Left ventricle myocardium superior (tissue), 1 donor: ENCODE results near the gene RCL1. TPM values are rescaled to one million over a fixed set of nuclear protein-coding genes. Genes with fewer than 3 reads are reported as not detected.

Experiments used
- ATAC-seq: fragments of 200-7000 bp; cut with Tn5 transposase; one replicate; pipeline ENCODE4 v1.9.1; 2020; ENCODE audit warnings: mild to moderate bottlenecking, moderate library complexity
- DNase-seq: peaks from one replicate; pipeline ENCODE4 v3.0.0-alpha.2; 2020
- intact Hi-C: fragments of 100-400 bp; cut with micrococcal nuclease; formaldehyde crosslinking; loops from one replicate; pipeline ENCODE4 v1.11.0; 2022
- total RNA-seq: library from RNA; stranded (reverse); fragmentation: NEBNext Ultra II Directional; extraction: Animal tissue kit (Norgen Biotek cat#: 25700); gene quantifications from one replicate; pipeline ENCODE4 v1.2.1, GENCODE V29; 2021
- donor health status: DM: no; HTN: yes; CAD: no; lungs with severe emphysema.

RCL1 gene
- total RNA-seq, 1 donor from 2014 or later, result 4.7 TPM

GRCh38 chr9:4833781-4834560 lies 41.2 kb downstream of the RCL1 start:
- DNase-seq (no peak), ATAC-seq (no peak)
- intact Hi-C loops, result no loop called here

- intact Hi-C loops, result no loop called here
- ATAC-seq, result no peak
- no peak for DNase-seq
Observed at GRCh38 chr9:4836676-4837075, 43.9 kb downstream of the RCL1 start.

DNA sequence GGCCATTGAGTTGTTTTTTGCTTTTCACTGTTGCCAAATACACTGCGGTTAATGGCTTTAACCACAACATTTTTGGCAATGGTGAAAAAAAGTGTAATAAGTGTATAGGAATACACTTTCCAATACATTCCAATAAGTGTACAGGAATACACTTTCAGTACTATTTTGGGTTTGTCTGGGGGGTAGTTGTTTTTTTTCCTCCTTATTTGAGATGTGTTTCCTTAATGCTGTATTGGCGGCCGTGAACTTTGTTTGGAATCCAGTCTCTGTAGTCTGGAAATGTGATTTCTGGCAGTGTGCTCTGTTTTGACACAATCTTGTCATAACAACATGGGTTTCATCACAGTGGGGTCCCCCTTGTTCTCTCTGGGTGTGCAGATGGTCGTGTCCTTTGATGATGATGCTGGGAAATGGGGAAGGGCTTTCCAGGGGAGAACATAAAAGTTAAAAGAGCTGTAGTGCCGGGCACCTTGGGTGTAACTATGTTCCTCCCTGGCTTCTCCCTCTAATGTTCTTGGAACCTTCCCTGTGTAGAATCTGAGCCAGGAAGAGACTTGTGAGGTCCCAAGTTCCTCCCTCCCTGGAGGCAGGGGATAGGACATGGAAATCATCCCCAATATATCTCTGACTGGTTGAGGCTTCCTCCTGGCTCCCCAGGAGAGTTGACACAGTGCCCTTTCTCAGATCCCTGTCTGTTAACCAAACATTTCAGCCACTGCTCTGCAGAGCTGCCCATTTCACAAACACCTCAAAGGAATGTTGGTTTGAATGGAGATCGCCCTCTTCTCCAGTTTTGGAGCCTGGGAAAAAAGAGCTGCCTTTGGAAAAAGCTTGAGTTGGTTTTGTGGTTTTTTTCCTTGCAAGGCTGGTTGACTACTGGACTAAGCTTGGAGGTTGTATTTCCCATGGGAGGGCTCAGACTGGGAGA lies 44.8 kb downstream of the RCL1 start:
- intact Hi-C loops, result no loop called here
- DNase-seq (no peak), ATAC-seq (peak; percentile 37)

- peak; percentile 15 for ATAC-seq
Observed at GRCh38 chr9:4838189-4838546, 45.4 kb downstream of the RCL1 start.

GRCh38 chr9:4839470-4839912 lies 46.7 kb downstream of the RCL1 start:
- no peak for ATAC-seq
- DNase-seq, result no peak
- intact Hi-C loops, result no loop called here

More at GRCh38 chr9:4838189-4838546, 45.4 kb downstream of the RCL1 start:
- no peak for DNase-seq
- intact Hi-C loops, result no loop called here

DNA sequence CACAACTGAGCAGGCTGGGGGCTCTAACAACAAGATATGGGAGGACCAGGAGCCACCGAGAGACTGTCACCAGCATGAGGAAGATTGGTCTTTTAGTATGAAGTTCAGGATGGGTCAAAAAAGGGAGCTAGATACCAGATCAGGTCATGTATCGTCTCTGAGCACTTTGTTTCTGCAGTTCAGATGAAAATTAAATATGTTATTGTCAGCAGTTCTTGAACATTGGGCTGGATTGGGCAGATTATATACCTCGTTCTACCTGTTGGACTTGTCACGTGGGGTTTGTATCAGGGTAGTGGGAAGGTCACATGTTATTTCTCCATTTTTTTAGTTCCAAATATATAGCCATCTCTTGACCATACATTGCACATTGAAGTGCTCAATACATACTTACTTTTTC lies 47.3 kb downstream of the RCL1 start:
- intact Hi-C loops, result no loop called here
- no peak for DNase-seq
- ATAC-seq, result no peak

DNA sequence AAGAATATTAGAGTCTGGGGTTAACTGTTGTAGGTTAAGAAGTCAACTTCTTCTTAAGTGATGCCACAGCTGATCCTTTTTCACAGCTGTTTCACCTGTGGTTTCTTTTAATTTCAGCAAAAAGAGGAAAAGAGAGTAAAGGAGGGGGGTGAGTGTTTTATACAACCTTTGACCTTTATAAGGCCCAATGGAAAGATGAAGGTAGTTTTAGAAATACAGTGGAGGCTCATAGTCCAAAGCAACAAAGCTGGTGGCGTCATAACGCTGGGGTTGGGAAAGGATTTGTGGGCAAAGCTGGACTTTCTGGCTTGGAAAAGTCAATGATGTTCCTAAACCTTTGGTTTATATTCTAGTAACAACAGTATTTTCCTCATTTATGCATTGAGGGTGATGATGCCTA lies 49.5 kb downstream of the RCL1 start:
- ATAC-seq, result no peak
- intact Hi-C loops, result no loop called here
- no peak for DNase-seq

DNA sequence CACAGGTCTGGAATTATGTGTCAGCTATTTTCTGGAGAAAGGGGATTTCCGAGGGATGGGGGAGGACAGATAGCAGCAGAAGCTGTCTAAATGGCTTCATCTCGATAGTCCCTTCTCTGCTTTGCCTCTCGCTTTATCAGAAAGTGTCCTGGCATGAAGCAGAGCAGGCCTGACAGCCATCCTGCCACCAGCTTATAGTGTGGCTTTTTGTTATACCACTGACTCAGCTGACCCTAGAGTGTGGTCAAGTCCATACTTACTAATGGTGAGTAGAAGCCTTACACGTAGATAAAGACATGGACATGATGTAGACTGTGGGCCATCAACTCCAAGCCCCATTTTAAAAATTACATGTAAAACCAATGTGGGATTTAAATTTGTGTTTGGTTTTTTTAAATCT lies 50.0 kb downstream of the RCL1 start:
- intact Hi-C loops, result no loop called here
- no peak for ATAC-seq

GRCh38 chr9:4844056-4844838 lies 51.5 kb downstream of the RCL1 start:
- DNase-seq (no peak), ATAC-seq (no peak)
- intact Hi-C loops, result no loop called here

More for the DNA sequence above, 50.0 kb downstream of the RCL1 start:
- no peak for DNase-seq

- DNase-seq (no peak), ATAC-seq (no peak)
- intact Hi-C loops, result no loop called here
Observed at GRCh38 chr9:4849369-4849768, 56.6 kb downstream of the RCL1 start.

DNA sequence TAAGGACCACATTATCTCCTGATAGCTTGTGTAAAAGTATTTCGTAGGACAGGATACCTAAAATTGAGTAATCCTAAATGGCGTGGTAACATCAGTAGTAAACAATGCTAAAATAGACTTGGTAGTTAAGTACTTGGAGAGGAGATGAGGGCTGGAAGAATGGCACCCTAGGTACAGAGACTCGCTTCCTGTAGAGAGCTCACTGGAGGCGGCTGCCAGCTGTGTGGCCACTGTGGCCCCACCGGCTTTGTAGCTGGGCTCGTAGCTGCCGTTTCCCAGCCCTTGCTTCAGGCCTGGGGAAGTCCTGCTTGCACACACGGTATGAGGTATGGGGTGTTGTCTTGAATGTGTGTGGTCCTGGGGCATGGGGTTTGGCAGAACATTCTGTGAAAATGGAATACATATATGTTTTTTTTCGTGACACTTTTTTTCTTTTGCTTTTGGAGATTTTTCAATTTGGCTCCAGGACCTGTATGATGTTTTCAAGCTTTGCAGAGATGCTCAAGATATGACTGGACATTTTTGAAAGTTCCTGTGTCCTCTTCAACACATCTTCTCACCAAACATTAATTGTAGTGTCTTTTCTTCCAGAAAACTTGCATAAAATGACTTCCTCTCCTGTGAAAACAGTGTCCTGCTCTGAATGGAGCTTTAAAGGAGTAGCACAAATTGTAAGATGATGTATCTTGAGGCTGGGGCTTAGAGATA lies 58.0 kb downstream of the RCL1 start:
- no peak for DNase-seq
- intact Hi-C loops, result no loop called here
- ATAC-seq, result no peak

DNA sequence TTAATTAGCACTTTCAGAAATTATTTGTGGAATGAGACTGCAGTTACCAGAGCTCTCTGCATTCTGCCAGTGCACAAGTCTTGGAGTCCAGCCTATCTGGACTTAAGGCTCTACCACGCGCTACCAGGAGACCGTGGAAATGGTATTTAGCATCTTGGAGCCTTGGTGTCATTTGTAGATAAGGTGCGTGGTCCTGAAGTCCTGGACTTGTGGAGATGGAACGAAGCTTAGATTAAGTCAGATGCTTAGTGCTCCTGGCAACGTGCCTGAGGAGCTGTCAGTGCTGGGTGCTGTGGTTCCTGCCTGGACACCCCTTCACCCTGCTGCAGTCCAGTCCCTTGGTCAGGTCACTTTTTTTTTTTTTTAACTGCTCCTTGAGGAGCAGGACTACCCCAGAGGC lies 59.7 kb downstream of the RCL1 start:
- intact Hi-C loops, result no loop called here
- no peak for DNase-seq

GRCh38 chr9:4854265-4854590 lies 61.5 kb downstream of the RCL1 start:
- intact Hi-C loops, result no loop called here
- ATAC-seq, result no peak
- DNase-seq, result no peak

More for the DNA sequence above, 59.7 kb downstream of the RCL1 start:
- no peak for ATAC-seq

- intact Hi-C loops, result no loop called here
Observed at GRCh38 chr9:4855841-4856240, 63.1 kb downstream of the RCL1 start.

DNA sequence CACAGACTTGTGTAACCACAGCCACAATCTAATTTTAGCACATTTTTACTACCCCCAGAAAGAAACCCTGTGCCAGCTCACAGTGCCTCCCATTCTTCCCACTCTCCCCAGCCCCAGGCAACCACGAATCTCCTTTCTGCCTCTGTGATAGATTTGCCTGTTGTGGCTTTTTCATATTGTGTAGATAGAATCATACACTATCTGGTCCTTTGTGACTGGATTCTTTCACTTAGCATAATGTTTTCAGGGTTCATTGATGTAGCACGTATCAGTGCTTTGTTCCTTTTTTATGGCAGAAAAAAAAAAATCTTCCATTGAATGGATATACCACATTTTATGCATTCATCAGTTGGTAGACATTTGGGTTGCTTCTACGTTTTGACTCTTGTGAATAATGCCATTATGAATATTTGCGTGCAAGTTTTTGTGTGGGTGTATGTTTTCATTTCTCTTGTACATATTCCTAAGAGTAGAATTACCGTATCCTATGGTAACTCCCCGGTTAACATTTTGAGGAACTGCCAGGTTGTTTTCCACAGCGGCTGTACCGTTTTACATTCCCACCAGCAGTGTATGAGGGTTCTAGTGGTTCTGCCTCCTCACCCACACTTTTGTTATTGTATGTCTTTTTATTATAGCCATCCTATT lies 64.5 kb downstream of the RCL1 start:
- ATAC-seq (no peak), DNase-seq (no peak)
- intact Hi-C loops, result no loop called here

More at GRCh38 chr9:4855841-4856240, 63.1 kb downstream of the RCL1 start:
- ATAC-seq (peak; percentile 48), DNase-seq (no peak)

DNA sequence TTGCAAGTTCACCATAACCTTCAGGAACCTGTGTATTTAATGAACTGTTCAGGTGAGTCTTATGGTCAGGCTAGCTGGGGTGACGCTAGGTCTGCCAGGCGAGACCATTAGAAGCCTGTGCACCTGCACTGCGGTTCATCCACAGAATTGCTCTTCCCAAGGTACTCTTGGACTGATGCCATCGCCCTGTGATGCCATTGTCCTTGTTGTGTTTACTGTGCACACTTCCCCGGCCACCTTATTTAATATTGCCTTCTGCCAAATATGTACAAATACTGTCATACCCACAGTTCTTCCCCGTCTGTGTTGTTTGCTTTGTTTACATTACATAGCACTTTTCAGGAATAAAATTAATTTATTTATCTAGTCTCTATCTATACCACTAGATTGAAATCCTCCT lies 66.3 kb downstream of the RCL1 start:
- intact Hi-C loops, result no loop called here
- DNase-seq (no peak), ATAC-seq (no peak)

DNA sequence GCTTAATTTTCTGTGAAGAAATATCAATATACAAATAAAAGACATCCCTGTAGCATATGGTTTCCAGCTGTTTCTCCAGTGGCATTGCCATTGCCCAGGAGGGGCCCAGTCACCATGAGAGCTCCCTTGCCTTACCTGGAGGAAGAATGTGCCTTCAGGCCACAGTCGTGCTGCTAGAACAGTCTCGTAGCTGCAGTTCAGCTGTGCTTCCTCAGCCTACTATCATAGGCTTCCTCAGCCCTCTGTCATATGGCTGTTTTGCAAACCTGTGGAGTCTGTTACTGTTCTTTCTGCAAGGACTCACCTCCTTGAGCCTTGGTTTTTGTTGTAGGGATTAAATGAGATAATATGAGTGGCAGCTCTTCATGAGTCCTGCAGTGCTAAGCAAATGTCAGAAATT lies 67.6 kb downstream of the RCL1 start:
- DNase-seq, result no peak
- intact Hi-C loops, result no loop called here
- no peak for ATAC-seq

- ATAC-seq (no peak), DNase-seq (no peak)
- intact Hi-C loops, result no loop called here
Observed at GRCh38 chr9:4861145-4861544, 68.4 kb downstream of the RCL1 start.
